ENCODE measurements around the gene SHB. TPM values are rescaled to one million over a fixed set of nuclear protein-coding genes. Genes with fewer than 3 reads are reported as not detected.
A peak's percentile ranks its signal among the peaks of the same experiment; 100 is the strongest.

SHB gene
- total RNA-seq, 1 experiment from 2014 or later: 23.8 TPM

DNA sequence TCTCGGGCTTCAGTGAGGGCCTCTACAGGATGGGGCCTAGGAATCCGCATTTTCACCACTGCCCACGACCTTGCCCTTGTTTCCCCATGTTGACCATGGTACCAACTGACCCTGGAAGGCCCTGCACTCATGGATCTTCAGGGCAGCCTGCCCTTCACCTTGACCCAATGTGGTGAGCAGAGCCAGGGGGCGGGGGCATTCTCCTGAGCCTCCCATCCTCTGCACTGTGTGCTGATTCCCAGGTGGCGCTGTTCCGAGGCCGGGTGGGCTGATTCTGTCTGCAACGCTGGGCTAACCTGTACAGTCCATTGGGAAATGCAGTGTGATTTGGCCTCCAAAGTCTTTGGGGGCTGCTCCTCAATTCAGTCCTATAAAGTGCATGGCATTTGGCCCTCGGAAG, 68.7 kb downstream of the SHB start:
- H3K79me2 ChIP-seq (ENCODE audit: low read depth): peaks cover 90% of the 10 kb centered on the region
- no peak overlapping the region for H3K27ac ChIP-seq
- H3K9me2 ChIP-seq (ENCODE audit: insufficient read depth): no peaks in the 10 kb centered on the region
- POLR2A ChIA-PET (ENCODE audit: unreplicated experiment): no interaction called here
- 0 out of 2 replicates have a peak, but pooled peaks cover 6% of the 10 kb centered on the region for H4K20me1 ChIP-seq (ENCODE audit: insufficient read depth)
- DNase-seq: no peak
- no TSS peak for BruUV-seq (replicated peaks)
- TF ChIP-seq EZH2 (IDR thresholded peaks at IDR 0.05; ENCODE audit: low read depth): no peak
- TF ChIP-seq, protein P1, sequence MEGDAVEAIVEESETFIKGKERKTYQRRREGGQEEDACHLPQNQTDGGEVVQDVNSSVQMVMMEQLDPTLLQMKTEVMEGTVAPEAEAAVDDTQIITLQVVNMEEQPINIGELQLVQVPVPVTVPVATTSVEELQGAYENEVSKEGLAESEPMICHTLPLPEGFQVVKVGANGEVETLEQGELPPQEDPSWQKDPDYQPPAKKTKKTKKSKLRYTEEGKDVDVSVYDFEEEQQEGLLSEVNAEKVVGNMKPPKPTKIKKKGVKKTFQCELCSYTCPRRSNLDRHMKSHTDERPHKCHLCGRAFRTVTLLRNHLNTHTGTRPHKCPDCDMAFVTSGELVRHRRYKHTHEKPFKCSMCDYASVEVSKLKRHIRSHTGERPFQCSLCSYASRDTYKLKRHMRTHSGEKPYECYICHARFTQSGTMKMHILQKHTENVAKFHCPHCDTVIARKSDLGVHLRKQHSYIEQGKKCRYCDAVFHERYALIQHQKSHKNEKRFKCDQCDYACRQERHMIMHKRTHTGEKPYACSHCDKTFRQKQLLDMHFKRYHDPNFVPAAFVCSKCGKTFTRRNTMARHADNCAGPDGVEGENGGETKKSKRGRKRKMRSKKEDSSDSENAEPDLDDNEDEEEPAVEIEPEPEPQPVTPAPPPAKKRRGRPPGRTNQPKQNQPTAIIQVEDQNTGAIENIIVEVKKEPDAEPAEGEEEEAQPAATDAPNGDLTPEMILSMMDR (conservative IDR thresholded peaks at IDR 0.05): no peak
- intact Hi-C loops (cut with micrococcal nuclease; ENCODE audit: unreplicated experiment): no loop called here
- H3K4me1 ChIP-seq (replicated peaks; ENCODE audit: insufficient read depth): no peaks in the 10 kb centered on the region
- H3K9me3 ChIP-seq (ENCODE audit: insufficient read depth, low read depth): no peaks in the 10 kb centered on the region
- CTCF ChIA-PET: no interaction called here
- H3K36me3 ChIP-seq (ENCODE audit: low read depth): no peaks in the 10 kb centered on the region; the same call in 1 of the 2 replicates
- no peak overlapping the region for H3K4me2 ChIP-seq
- H3K27me3 ChIP-seq (ENCODE audit: insufficient read depth, low read depth): no peaks in the 10 kb centered on the region
- H2AFZ ChIP-seq: no peak overlapping the region
- peaks cover 3% of the 10 kb centered on the region; the same call in 1 of the 2 replicates for H3F3A ChIP-seq (ENCODE audit: insufficient read depth, low read depth)
- H3K4me3 ChIP-seq: no peak overlapping the region

DNA sequence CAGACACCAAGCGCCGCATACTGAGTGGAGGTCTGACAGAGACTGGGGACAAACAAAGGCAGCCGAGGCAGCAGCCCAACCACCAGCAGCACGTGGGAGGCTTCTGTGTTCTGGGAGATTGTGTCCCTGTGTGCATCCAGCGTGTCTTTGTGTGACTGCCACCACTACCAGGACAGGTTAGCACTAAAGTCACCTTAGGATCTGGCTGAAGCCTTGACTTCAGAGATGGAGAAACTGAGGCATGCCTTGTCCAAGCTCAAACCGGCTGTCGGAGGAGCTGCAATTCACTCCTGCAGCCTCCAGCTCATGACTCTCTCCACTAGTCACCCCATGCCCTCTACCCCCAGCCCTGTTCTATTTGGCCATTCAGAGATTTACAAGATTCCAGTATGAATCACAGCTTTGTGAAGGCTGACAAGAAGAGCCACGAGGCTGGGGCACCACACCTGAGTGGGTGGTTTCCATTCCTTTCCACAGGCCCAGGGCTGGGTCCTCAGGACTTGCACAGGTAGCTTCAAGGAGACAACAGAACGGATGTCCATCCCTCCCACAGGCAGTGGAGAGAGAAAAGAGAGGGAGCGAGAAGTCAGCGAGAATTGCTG, 69.3 kb downstream of the SHB start:
- no TSS peak for BruUV-seq (replicated peaks)
- DNase-seq: peak in 1 of 2 experiments; percentile 44
- intact Hi-C loops (cut with micrococcal nuclease; ENCODE audit: unreplicated experiment): no loop called here
- Histone ChIP-seq H3K9me3 (ENCODE audit: insufficient read depth, low read depth) (no peaks in the 10 kb centered on the region), H3K27me3 (ENCODE audit: insufficient read depth, low read depth) (no peaks in the 10 kb centered on the region), H3K4me3 (no peak overlapping the region), H3K36me3 (ENCODE audit: low read depth) (no peaks in the 10 kb centered on the region; the same call in 1 of the 2 replicates), H3K4me1 (replicated peaks; ENCODE audit: insufficient read depth) (no peaks in the 10 kb centered on the region), H3K27ac (no peak overlapping the region), H3K79me2 (ENCODE audit: low read depth) (peaks cover 83% of the 10 kb centered on the region), H3K9me2 (ENCODE audit: insufficient read depth) (no peaks in the 10 kb centered on the region), H3K4me2 (no peak overlapping the region), H3F3A (ENCODE audit: insufficient read depth, low read depth) (peaks cover 3% of the 10 kb centered on the region; the same call in 1 of the 2 replicates), H4K20me1 (ENCODE audit: insufficient read depth) (0 out of 2 replicates have a peak, but pooled peaks cover 6% of the 10 kb centered on the region), H2AFZ (no peak overlapping the region)
- ChIA-PET CTCF (no interaction called here), POLR2A (ENCODE audit: unreplicated experiment) (no interaction called here)
- TF ChIP-seq, protein P1 (conservative IDR thresholded peaks at IDR 0.05): no peak
- no peak for TF ChIP-seq EZH2 (IDR thresholded peaks at IDR 0.05; ENCODE audit: low read depth)

DNA sequence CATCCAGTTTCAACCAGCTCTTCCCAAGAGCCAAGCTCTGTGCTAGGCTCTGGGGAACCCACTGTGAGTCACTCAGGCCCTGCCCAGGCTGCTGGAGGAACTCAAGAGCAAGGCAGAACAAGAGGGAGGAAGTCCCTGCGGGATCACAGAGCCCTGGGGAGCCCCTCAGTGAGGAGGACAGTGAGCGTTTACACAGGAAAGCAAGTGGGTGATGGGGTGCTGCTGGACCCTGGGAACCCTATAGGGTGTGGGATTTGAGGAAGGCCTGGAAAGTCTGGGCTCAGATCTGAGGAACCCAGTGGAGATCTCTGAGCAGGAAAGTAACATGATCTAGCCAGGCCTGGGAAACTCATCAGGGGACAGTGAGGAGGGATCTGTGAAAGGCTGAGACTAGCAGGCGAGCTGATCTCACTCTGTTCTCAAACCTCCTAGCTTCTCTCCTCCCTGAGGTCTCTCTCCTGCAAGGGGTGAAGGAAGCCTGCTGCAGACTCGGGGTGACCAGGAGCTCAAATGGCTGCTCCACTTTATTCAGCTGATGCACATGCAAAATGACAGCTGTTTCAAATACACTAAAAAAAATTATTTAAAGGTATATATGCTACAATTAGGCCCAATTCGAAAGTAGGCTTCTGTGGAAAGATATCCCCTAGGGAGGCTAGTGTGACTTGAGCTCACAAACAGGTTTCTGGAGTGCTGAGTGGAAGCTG, 70.0 kb downstream of the SHB start:
- no peak overlapping the region for H3K4me2 ChIP-seq
- H3K27ac ChIP-seq: no peak overlapping the region
- no peak overlapping the region for H2AFZ ChIP-seq
- ChIA-PET POLR2A (ENCODE audit: unreplicated experiment) (no interaction called here), CTCF (no interaction called here)
- no peak overlapping the region for H3K4me3 ChIP-seq
- H3K27me3 ChIP-seq (ENCODE audit: insufficient read depth, low read depth): no peaks in the 10 kb centered on the region
- 0 out of 2 replicates have a peak, but pooled peaks cover 6% of the 10 kb centered on the region for H4K20me1 ChIP-seq (ENCODE audit: insufficient read depth)
- no peak for DNase-seq
- no peak for TF ChIP-seq EZH2 (IDR thresholded peaks at IDR 0.05; ENCODE audit: low read depth)
- TF ChIP-seq, protein P1 (conservative IDR thresholded peaks at IDR 0.05): no peak
- no peaks in the 10 kb centered on the region for H3K9me2 ChIP-seq (ENCODE audit: insufficient read depth)
- H3K9me3 ChIP-seq (ENCODE audit: insufficient read depth, low read depth): no peaks in the 10 kb centered on the region
- H3K79me2 ChIP-seq (ENCODE audit: low read depth): peaks cover 81% of the 10 kb centered on the region
- H3K4me1 ChIP-seq (replicated peaks; ENCODE audit: insufficient read depth): no peaks in the 10 kb centered on the region
- H3F3A ChIP-seq (ENCODE audit: insufficient read depth, low read depth): peaks cover 9% of the 10 kb centered on the region; the same call in 1 of the 2 replicates
- BruUV-seq (replicated peaks): no TSS peak
- no peaks in the 10 kb centered on the region; the same call in 1 of the 2 replicates for H3K36me3 ChIP-seq (ENCODE audit: low read depth)
- intact Hi-C loops (cut with micrococcal nuclease; ENCODE audit: unreplicated experiment): no loop called here
